Measurements from ENCODE around the gene CRMP1. TPM values are rescaled to one million over a fixed set of nuclear protein-coding genes. Genes with fewer than 3 reads are reported as not detected.

CRMP1 gene
- total RNA-seq, 2 experiments from 2014 or later = 0.12 to 0.15 TPM

DNA sequence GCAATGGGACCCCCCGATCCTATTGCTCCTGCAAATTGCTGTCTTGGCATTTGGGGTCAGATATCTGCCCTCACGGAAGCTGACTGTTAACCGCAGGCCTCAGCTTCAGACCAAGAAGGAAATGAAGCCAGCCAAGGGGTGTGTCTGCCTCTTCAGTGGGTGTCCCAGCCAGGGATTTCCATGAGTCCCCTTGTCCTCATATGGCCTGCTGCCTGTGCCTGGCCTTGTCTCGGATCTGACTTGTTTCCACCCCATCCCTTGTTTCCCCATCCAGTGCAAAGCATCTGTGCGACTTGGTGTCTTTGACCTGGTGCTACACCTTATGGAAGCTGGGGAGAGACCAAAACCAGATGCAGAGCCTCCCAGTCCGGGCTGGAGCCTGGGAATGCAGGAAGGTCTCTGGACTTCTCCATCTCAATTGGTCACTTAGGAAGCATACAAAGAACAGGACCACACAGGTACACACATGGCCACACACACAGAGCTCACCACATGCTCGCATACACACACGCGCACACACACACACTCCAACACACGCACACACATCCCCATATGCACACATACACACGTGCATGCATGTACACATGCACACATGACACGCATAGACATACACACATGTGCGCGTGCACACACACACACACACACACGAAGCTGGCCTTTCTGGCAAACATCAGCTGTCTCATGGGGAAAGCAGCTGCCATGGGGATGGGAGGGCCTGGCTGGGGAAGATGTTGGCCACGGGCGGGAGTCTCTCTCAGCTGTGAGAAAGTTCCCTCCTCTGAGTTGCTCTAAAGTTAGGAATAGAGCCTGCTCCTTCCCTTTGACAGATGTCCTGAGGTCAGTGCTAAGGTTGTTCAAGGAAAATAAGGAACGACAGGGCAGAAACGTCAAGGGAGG is 65.5 kb downstream of the CRMP1 start:
- peaks cover 17% of the 10 kb centered on the region for H3K27me3 Mint-ChIP-seq
- CTCF ChIA-PET = interaction anchor here (0.5 kb wide), 1 partner anchor 505 kb away, joined by 6 read pairs; no protein-coding TSS in a partner anchor
- no peak overlapping the region for H3K4me3 Mint-ChIP-seq
- peaks cover 37% of the 10 kb centered on the region for H3K4me1 Mint-ChIP-seq
- H3K9me3 Mint-ChIP-seq = no peaks in the 10 kb centered on the region
- H3K27ac Mint-ChIP-seq = no peak overlapping the region
- peak; percentile 8 for DNase-seq
- POLR2A ChIA-PET = no interaction called here
- H3K36me3 Mint-ChIP-seq (ENCODE audit: low read depth) = no peaks in the 10 kb centered on the region

DNA sequence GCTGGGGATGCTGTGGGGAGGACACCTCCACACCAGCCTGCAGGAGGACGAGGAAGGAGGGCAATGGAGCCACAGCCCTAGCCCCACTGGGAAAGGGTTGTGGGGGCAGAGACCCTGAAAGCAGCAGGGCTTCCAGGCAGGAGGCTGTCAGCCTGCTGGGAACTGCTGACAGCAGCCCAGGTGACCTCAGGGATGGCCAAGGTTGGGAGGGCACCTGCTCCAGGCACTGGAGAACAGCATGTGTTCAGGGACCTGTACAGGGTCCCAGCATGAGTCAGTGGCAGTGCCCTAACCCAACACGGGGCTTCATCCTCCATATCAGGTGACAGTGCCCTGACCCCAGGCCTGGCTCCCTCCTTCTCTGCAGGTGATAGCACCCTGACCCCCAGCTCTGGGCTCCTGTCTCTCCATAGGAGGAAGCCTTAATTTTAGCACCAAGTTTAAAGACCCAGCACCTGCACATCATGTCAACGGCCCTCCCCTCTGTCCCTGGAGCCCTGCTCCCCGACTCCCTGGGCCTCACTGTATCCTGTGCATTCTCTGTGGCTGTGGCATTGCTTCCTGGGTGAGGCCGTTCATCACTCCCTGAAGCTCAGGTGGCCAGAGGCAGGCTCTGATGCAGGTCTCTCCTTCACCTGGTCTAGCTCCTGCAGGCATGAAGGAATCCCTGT is 66.3 kb downstream of the CRMP1 start:
- POLR2A ChIA-PET = no interaction called here
- no peak for DNase-seq

DNA sequence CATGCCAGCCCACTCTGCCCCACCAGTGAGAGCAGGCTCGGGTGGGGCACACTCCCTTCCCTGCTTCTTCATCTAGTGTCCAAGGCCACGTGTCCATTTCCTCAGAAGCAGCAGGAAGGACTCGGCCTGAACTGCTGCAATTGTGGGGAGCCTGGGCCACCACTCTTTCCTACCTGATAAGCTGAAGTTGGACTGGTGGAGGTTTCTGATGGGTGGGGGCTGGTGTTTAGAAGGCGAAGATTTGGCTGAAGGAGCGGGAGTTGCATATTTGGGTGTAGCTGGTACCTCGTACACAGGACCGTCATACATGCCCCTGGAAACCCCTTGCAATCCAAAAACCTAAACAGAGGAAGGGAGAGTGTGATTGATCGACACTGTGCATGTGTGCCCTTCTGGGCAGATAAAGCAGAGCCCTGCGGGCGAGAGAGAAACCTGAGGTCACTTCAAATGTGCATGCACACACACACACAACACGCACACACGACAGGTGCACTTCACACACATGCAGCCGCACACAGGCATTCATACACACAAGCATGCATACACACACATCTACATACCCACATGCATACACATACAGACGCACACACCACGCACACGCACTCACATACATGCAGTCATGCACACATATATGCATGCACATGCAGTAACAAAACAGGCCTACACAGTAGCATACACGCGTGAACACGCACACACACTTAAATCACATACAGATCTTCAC is 67.4 kb downstream of the CRMP1 start:
- no peak overlapping the region for H3K27ac Mint-ChIP-seq
- H3K36me3 Mint-ChIP-seq (ENCODE audit: low read depth) = no peaks in the 10 kb centered on the region
- DNase-seq = no peak
- ChIA-PET CTCF (no interaction called here), POLR2A (no interaction called here)
- no peaks in the 10 kb centered on the region for H3K9me3 Mint-ChIP-seq
- peaks cover 37% of the 10 kb centered on the region for H3K4me1 Mint-ChIP-seq
- H3K27me3 Mint-ChIP-seq = peaks cover 17% of the 10 kb centered on the region
- no peak overlapping the region for H3K4me3 Mint-ChIP-seq

More for the DNA sequence above, 66.3 kb downstream of the CRMP1 start:
- no peak overlapping the region for H3K4me3 Mint-ChIP-seq
- no peak overlapping the region for H3K27ac Mint-ChIP-seq
- CTCF ChIA-PET = interaction anchor here (0.5 kb wide), 1 partner anchor 506 kb away, joined by 6 read pairs; no protein-coding TSS in a partner anchor
- H3K36me3 Mint-ChIP-seq (ENCODE audit: low read depth) = no peaks in the 10 kb centered on the region
- H3K9me3 Mint-ChIP-seq = no peaks in the 10 kb centered on the region
- H3K27me3 Mint-ChIP-seq = peaks cover 17% of the 10 kb centered on the region
- peaks cover 37% of the 10 kb centered on the region for H3K4me1 Mint-ChIP-seq

DNA sequence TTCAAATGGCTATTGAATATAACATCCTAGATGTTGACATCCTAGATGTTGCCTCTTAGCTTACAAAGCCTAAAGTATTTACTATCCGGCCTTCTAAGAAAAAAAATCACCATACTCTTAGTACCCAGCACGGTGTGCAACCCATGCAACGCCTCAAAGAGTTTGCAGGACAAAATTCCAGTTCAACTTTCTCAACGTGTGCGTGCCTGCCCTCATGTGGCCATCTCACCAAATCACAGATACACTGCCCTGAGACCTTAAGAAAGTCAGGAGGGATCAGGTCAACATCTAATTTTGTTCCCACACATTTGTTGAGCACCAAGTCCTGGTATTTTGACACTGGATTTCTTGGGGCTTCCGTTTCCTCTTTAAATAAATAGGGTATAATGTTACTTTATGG is 68.3 kb downstream of the CRMP1 start:
- CTCF ChIA-PET = interaction anchor here (0.6 kb wide), 1 partner anchor 831 kb away, joined by 3 read pairs; no protein-coding TSS in a partner anchor
- POLR2A ChIA-PET = no interaction called here
- Mint-ChIP-seq H3K27ac (no peak overlapping the region), H3K9me3 (no peaks in the 10 kb centered on the region), H3K4me3 (no peak overlapping the region), H3K4me1 (peaks cover 37% of the 10 kb centered on the region), H3K36me3 (ENCODE audit: low read depth) (no peaks in the 10 kb centered on the region), H3K27me3 (peaks cover 10% of the 10 kb centered on the region)
- no peak for DNase-seq

DNA sequence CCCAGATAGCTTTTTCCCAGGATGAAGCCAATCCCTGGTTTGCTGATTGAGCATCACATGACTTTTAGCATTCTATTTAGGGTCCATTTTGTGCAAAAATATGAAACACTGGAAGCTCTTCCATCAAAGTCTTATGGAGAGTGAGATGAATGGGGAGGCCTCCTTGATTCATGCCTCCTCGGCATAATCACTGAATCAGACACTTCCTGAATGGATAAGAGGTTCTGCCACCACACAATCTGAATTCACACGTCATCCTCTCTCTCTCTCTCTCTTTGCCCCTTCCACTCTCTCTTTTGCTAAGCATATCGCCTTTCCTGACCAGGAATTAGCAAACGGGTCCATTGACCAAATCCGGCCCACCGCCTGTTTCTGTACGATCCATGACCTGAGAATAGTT is 68.7 kb downstream of the CRMP1 start:
- CTCF ChIA-PET = interaction anchor here (0.6 kb wide), 1 partner anchor 830 kb away, joined by 3 read pairs; no protein-coding TSS in a partner anchor

DNA sequence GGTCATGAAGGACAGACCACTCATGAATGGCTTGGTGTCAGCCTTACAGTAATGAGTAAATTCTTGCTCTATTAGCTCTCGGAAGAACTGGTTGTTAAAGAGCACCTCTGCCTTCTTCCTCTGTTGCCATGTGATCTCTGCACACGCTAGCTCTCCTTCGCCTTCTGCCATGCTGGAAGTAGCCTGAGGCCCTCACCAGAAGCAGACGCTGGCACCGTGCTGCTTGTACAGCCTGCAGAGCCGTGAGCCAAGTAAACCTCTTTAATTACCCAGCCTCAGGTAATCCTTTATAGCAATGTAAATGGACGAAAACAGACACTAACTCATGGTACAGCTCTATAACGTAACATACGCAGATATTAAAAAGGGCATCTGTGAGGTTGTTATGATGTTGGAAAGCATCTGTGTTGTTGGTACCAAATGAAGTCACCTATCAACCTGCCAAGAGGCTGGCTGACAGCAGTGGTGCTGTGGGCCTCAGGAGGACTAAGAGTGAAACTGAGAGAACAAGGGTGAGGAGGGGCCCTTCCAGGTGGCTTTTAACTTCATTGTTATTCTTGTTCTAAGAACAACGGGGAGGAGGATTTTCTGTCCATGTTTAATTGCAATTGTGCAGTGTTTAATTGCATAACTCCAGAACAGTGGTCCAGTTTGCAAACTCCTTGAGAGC is 69.2 kb downstream of the CRMP1 start:
- ChIA-PET POLR2A (no interaction called here), CTCF (interaction anchor here (0.6 kb wide), 1 partner anchor 830 kb away, joined by 3 read pairs; no protein-coding TSS in a partner anchor)
- Mint-ChIP-seq H3K27ac (no peak overlapping the region), H3K4me1 (peaks cover 37% of the 10 kb centered on the region), H3K4me3 (no peak overlapping the region), H3K36me3 (ENCODE audit: low read depth) (no peaks in the 10 kb centered on the region), H3K27me3 (peaks cover 8% of the 10 kb centered on the region), H3K9me3 (no peaks in the 10 kb centered on the region)
- DNase-seq = no peak

More for the DNA sequence above, 68.7 kb downstream of the CRMP1 start:
- H3K27me3 Mint-ChIP-seq = peaks cover 8% of the 10 kb centered on the region
- no peaks in the 10 kb centered on the region for H3K36me3 Mint-ChIP-seq (ENCODE audit: low read depth)
- H3K9me3 Mint-ChIP-seq = no peaks in the 10 kb centered on the region
- DNase-seq = no peak
- POLR2A ChIA-PET = no interaction called here
- H3K4me3 Mint-ChIP-seq = no peak overlapping the region
- H3K4me1 Mint-ChIP-seq = peaks cover 37% of the 10 kb centered on the region
- no peak overlapping the region for H3K27ac Mint-ChIP-seq

DNA sequence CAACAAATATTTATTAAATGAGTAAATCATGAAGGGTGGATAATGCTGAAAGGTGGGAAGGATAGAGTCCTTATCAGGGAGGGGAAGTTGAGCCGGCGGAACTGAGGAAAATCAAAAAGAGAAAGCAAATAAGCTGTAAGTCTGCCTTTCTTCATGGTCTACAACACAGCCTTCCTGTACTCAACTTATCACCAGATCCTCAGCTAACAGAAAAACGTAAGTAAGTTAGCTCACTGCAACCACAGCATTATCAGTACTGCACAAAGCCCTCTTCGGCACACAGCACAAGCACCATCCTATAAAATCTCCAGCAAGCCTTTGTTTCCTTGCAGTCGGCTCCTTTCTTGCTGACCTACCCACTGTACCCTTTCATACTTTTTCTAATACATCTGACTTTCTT is 70.3 kb downstream of the CRMP1 start:
- Mint-ChIP-seq H3K27me3 (peaks cover 2% of the 10 kb centered on the region), H3K27ac (no peak overlapping the region), H3K4me3 (no peak overlapping the region), H3K4me1 (peaks cover 37% of the 10 kb centered on the region), H3K36me3 (ENCODE audit: low read depth) (no peaks in the 10 kb centered on the region), H3K9me3 (no peaks in the 10 kb centered on the region)
- DNase-seq = no peak
- CTCF ChIA-PET = no interaction called here
- POLR2A ChIA-PET = no interaction called here

DNA sequence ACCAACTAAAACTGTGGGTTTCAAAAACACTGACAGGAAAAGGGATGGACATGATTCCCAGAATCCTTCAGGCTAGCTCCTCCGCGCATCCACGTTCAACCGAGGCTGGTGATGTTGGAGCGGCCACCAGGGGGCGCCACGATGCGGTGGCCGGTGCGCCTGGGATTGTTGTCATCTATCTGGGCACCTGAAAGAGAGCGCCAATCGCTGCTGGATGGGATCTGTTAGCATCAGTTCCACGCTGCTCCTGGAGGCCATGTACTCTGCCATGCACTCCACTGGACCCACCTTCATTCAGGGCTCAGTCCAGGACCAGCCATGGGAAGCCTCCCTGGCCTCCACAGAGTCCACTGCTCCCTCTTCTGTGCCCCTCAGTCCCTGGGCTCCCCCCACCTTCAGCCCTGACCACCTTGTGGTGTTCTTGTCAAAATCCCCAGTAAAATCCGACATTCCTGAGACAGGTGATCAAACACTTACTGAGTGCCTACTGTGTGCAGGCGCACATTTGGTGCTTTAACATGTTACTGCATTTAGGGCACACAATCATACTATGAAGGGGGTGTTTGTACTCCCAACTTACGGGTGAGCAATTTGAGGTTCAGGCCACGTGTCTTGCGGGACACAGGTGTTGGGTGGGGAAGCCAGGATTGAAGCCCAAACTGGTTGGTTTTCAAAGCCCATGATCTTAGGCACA is 71.1 kb downstream of the CRMP1 start:
- H3K4me1 Mint-ChIP-seq = peaks cover 30% of the 10 kb centered on the region
- ChIA-PET POLR2A (no interaction called here), CTCF (no interaction called here)
- H3K9me3 Mint-ChIP-seq = no peaks in the 10 kb centered on the region
- no peaks in the 10 kb centered on the region for H3K36me3 Mint-ChIP-seq (ENCODE audit: low read depth)
- no peaks in the 10 kb centered on the region for H3K27me3 Mint-ChIP-seq
- DNase-seq = no peak
- H3K27ac Mint-ChIP-seq = no peak overlapping the region
- no peak overlapping the region for H3K4me3 Mint-ChIP-seq

DNA sequence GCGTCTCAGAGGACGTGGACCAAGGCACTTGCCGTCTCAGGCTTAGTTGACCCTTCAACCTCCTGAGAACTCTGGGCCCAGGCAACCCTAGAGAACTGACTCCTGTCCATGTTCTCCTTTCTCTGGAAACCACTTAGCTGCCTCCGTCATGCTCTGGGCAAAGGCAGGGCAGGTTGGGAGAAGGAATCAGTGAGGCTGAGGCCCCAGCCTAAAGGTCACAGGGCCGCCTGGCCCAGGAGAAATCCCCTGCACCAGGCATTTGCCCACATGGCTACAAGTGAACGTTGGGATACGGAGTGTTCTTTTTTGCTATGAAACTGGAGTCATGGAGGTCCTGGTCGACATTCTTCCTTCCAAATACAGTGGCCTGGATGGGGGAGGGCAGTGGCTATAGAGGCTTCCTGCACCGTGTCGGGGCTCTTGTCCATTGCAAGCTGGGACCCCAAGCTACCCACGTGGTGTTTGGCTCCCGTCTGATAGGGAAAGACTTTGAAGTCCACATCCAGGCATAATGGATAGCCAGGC is 76.0 kb downstream of the CRMP1 start:
- Mint-ChIP-seq H3K36me3 (ENCODE audit: low read depth) (no peaks in the 10 kb centered on the region), H3K9me3 (no peaks in the 10 kb centered on the region), H3K27ac (no peak overlapping the region), H3K4me1 (no peaks in the 10 kb centered on the region), H3K27me3 (no peaks in the 10 kb centered on the region), H3K4me3 (no peak overlapping the region)
- CTCF ChIA-PET = no interaction called here
- no peak for DNase-seq
- POLR2A ChIA-PET = no interaction called here

DNA sequence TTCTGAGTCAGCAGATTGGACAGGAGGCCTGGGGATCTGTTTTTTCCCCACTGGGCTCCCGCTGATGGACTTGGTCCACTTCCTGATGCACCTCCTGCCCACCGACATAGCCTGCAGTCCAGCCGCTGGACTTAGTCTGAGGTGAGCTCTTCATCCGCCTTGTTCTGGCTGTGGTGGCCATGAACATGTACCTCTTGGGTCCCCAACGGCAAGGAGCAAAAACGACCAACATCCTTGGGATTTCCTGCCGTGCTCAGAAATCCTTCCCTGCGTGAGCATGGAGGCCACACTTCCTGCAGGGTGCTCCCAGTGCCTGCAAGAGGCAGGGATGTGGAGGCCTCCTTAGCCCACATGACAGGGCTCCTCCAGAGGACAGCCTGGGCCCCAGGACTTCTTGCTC is 76.8 kb downstream of the CRMP1 start:
- H3K4me3 Mint-ChIP-seq = no peak overlapping the region
- no peak for DNase-seq
- CTCF ChIA-PET = no interaction called here
- H3K36me3 Mint-ChIP-seq (ENCODE audit: low read depth) = no peaks in the 10 kb centered on the region
- no peaks in the 10 kb centered on the region for H3K27me3 Mint-ChIP-seq
- no peak overlapping the region for H3K27ac Mint-ChIP-seq
- H3K9me3 Mint-ChIP-seq = no peaks in the 10 kb centered on the region
- POLR2A ChIA-PET = no interaction called here
- H3K4me1 Mint-ChIP-seq = no peaks in the 10 kb centered on the region

DNA sequence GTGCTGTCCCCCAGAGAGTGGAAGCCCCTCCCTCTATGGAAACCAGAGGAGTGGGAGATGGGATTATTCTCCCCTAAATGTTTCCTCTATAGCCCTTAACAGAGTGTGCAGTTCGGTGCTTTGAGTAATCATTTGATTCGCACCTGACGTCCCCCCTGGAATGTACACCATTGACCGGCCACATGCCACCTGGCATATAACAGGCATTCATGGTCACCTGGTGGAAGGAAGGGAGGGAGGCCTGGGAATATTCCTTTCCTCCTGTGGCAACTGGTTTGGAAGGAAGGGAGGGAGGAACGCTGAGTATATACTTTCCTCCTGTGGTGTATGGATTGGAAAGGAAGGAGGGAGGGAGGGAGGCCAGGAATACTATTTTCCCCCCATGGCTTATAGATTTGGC is 77.2 kb downstream of the CRMP1 start:
- POLR2A ChIA-PET = no interaction called here
- H3K27ac Mint-ChIP-seq = no peak overlapping the region
- CTCF ChIA-PET = no interaction called here
- no peaks in the 10 kb centered on the region for H3K27me3 Mint-ChIP-seq
- H3K4me3 Mint-ChIP-seq = no peak overlapping the region
- H3K36me3 Mint-ChIP-seq (ENCODE audit: low read depth) = no peaks in the 10 kb centered on the region
- H3K4me1 Mint-ChIP-seq = no peaks in the 10 kb centered on the region
- no peak for DNase-seq
- H3K9me3 Mint-ChIP-seq = no peaks in the 10 kb centered on the region

DNA sequence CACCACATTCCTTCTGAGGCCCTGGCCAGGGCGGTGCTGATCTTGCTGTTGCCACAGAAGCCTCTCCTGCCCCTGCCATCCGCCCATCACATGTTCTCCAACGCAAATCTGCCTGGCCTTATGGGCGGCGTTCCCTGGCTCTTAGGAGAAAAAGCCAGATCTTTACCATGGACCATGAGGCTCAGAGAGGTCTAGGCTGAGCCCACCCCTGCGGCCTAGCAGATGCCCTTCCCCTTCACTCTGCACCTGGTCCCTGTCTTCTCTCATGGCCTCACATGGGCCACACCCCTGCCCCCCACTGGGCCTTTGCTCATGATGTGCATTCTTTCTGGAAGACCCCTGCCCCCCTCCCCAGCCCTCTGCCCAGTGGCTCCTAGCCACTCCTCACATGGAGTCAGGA is 78.5 kb downstream of the CRMP1 start:
- Mint-ChIP-seq H3K36me3 (ENCODE audit: low read depth) (no peaks in the 10 kb centered on the region), H3K27ac (no peak overlapping the region), H3K9me3 (no peaks in the 10 kb centered on the region), H3K27me3 (no peaks in the 10 kb centered on the region), H3K4me3 (no peak overlapping the region), H3K4me1 (no peaks in the 10 kb centered on the region)
- CTCF ChIA-PET = no interaction called here
- POLR2A ChIA-PET = no interaction called here
- no peak for DNase-seq
